ENCODE results near the gene ADM.
A peak's percentile ranks its signal among the peaks of the same experiment; 100 is the strongest.

DNA sequence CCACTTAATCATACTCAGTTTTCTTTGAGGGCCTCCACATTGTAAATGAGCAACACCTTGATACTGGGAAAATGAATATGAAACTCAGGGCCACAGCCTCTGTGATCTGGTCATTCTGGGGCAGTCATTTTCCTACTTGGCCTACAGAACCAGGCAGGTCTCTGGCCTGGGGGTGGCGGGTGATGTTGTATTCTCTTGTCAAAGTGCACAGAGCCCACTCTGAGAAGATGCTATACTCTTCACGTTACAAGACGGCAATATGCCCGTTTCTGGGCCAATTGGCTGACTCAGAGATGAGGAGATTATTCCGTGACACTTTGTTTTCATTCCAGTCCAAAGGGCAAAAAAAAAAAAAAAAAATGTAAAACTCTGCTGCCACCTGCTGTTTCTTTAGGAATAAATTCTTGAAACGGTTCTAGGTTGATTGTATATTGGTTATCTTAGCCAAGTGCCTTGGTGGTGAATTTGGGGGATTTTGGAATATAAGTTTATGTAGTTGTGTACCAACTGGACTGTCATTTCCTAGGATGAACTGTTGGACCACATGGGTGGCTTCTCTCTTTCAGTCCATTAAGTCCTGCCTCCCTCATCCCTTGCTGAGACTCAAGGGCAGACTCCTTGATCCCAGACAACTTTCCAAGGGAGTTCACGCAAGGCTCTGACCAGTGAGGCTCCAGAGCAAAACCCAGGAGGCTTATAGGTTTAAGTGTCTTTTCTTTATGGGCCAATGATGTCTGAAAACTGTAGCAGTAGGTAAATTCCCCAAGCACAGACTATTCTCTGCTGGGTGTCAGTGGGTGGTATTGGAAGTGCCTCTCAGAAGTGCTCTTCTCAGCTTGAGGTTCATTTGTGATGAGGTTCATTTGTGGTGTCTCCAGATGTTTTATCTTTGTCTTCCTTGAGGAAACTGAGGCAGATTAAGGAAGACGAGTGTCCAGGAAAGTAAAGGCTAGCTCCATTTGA is 18.2 kb downstream of the ADM start:
- TF ChIP-seq, protein P1, sequence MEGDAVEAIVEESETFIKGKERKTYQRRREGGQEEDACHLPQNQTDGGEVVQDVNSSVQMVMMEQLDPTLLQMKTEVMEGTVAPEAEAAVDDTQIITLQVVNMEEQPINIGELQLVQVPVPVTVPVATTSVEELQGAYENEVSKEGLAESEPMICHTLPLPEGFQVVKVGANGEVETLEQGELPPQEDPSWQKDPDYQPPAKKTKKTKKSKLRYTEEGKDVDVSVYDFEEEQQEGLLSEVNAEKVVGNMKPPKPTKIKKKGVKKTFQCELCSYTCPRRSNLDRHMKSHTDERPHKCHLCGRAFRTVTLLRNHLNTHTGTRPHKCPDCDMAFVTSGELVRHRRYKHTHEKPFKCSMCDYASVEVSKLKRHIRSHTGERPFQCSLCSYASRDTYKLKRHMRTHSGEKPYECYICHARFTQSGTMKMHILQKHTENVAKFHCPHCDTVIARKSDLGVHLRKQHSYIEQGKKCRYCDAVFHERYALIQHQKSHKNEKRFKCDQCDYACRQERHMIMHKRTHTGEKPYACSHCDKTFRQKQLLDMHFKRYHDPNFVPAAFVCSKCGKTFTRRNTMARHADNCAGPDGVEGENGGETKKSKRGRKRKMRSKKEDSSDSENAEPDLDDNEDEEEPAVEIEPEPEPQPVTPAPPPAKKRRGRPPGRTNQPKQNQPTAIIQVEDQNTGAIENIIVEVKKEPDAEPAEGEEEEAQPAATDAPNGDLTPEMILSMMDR (conservative IDR thresholded peaks at IDR 0.05 in 1 of 2, IDR thresholded peaks at IDR 0.05 in 1 of 2; ENCODE audit: extremely low read depth in 1 of 2, insufficient read depth in 1 of 2, low read depth in 1 of 2, low read length in 2 of 2), result peak; percentile 42 to 49
- no peak for TF ChIP-seq EZH2 (IDR thresholded peaks at IDR 0.05; ENCODE audit: borderline replicate concordance, low read length)
